Measurements from ENCODE around the gene ALOX15. TPM values are rescaled to one million over a fixed set of nuclear protein-coding genes. Genes with fewer than 3 reads are reported as not detected.

ALOX15 gene
- total RNA-seq, 2 experiments from 2014 or later = 0.18 to 0.25 TPM

DNA sequence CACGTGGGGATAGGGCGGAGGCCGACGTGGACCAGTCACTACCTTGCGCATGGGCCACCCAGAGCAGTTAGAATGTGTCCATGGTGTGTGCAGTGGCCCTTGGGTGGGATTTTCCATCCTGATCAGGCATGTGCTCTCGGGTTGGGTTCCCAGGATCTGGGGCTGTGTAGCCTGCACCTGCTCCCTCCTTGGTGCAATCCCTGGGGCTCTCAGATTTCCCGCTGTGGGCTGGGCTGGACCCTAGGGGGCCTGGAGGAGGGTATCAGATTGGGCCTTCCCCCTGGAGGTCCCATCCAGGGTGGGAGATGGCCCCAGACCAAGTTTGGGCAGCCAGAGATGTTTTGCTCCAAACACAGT, 55.9 kb downstream of the ALOX15 start:
- Mint-ChIP-seq H3K4me1 (peaks cover 4% of the 10 kb centered on the region), H3K27ac (no peak overlapping the region), H3K4me3 (no peak overlapping the region), H3K36me3 (no peaks in the 10 kb centered on the region), H3K27me3 (peaks cover 48% of the 10 kb centered on the region), H3K9me3 (no peaks in the 10 kb centered on the region)
- DNase-seq = no peak

DNA sequence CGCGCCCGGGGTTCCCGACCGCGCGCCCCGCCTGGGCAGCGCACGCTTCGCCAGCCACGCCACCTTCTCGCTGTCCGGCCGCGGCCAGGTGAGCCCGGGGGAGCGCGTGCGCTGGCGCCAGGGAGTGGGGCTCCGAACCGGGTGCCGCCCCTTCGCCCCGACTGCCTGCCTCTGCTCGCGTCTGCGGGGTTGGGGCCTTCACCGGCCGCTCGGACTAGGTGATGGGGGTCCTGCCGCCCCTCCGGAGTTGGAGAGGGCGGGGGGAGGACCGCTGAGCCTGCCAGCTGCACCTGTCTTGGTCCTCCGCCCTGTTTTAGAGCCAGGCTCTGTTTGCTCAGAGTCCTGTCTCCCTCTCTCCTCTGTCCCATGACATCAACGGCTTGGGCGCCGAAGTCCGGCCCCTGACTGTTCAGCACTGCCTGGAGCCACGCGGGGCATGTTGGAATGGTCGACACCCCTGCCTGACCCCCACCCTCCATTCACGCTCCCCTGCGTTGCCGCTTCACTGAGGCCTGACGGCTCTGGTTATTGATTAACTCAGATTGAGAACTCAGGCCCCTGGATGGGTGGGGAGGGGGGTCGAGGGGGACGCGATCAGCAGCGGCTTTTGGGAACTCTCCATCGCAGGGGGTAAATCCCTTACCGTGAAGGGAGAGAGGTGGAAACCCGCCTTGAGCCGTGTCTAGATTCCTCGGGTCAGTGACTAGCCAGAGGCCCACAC, 56.4 kb downstream of the ALOX15 start:
- Mint-ChIP-seq H3K27me3 (peaks cover 48% of the 10 kb centered on the region), H3K4me3 (peak overlapping the region; percentile 25), H3K9me3 (no peaks in the 10 kb centered on the region)

DNA sequence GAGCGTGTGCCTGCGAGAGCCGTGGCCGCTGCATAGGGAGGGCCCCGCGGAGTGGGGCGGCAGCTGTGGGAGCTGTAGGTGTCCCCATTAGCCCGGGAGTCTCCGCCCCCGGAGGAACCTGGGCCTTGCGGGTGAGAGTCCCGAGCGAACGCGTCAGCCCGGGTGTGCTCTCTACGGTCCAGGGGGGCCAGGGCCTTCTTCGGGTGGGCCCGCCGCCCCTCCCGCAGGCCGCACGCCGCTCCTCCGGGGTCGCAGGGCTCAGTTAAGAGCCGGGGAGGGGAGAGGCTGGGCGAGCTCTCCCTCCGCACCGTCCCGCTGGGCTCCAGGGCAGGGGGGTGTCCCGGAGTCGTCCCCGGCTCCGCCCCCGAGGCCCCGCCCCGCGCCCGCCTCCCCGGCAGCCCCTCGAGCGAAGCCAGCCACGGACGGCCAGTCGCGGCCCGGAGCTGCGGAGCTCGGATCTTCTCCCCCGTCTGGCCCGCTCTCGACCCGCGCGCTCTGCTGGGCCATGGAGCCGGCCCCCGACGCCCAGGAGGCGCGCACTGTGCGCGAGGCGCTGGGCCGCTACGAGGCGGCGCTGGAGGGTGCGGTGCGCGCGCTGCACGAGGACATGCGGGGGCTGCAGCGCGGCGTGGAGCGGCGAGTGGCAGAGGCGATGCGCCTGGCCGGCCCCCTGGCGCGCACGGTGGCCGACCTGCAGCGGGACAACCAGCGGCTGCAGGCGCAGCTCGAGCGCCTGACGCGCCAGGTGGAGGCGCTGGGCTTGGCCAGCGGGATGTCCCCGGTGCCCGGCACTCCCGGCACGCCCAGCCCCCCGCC, 57.2 kb downstream of the ALOX15 start, which contains the start of gene SMTNL2:
Gene SMTNL2 (plus strand): TSS at position 429 of the 816 bp plus-strand sequence. CDS start 77 bp downstream, at position 506.
- peaks cover 4% of the 10 kb centered on the region for H3K4me1 Mint-ChIP-seq
- peaks cover 48% of the 10 kb centered on the region for H3K27me3 Mint-ChIP-seq
- DNase-seq = peak; percentile 37

More for the DNA sequence above, 56.4 kb downstream of the ALOX15 start:
- no peak for DNase-seq
- peaks cover 4% of the 10 kb centered on the region for H3K4me1 Mint-ChIP-seq
- H3K27ac Mint-ChIP-seq = no peak overlapping the region
- no peaks in the 10 kb centered on the region for H3K36me3 Mint-ChIP-seq

DNA sequence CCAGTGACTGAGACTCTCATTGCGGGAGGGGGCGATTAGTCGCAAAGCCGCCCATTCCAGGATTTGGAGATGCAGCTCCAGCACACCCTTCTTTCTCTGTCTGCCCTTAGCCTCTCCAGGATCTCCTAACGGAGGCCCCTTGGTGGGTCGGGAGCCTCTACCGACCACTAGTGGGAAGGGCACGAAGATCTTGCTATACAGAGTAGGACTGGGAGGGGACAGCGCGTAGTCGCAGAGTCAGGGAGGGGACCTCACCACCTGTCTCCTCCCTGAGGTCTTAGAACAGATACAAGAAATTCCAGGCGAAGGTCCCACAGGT, 57.7 kb downstream of the ALOX15 start:
- H3K9me3 Mint-ChIP-seq = no peaks in the 10 kb centered on the region
- H3K27ac Mint-ChIP-seq = no peak overlapping the region
- peak; percentile 25 for DNase-seq
- no peaks in the 10 kb centered on the region for H3K36me3 Mint-ChIP-seq
- peaks cover 4% of the 10 kb centered on the region for H3K4me1 Mint-ChIP-seq
- H3K4me3 Mint-ChIP-seq = peak overlapping the region; percentile 63
- peaks cover 48% of the 10 kb centered on the region for H3K27me3 Mint-ChIP-seq

More for the DNA sequence above, 57.2 kb downstream of the ALOX15 start, which contains the start of gene SMTNL2:
- H3K36me3 Mint-ChIP-seq = no peaks in the 10 kb centered on the region
- H3K9me3 Mint-ChIP-seq = no peaks in the 10 kb centered on the region
- H3K4me3 Mint-ChIP-seq = peak within 1 kb of the TSS; percentile 63
- no peak within 1 kb of the TSS for H3K27ac Mint-ChIP-seq

- Mint-ChIP-seq H3K27me3 (peaks cover 48% of the 10 kb centered on the region), H3K36me3 (no peaks in the 10 kb centered on the region), H3K4me1 (peaks cover 4% of the 10 kb centered on the region), H3K4me3 (no peak overlapping the region), H3K9me3 (no peaks in the 10 kb centered on the region), H3K27ac (no peak overlapping the region)
- DNase-seq = no peak
These were observed 58.3 kb downstream of the ALOX15 start for GRCh38 chr17:4583206-4583605.

- H3K36me3 Mint-ChIP-seq = no peaks in the 10 kb centered on the region
- H3K4me1 Mint-ChIP-seq = peaks cover 4% of the 10 kb centered on the region
- H3K27me3 Mint-ChIP-seq = peaks cover 48% of the 10 kb centered on the region
- DNase-seq = no peak
- H3K9me3 Mint-ChIP-seq = no peaks in the 10 kb centered on the region
- no peak overlapping the region for H3K4me3 Mint-ChIP-seq
- no peak overlapping the region for H3K27ac Mint-ChIP-seq
These were observed 58.8 kb downstream of the ALOX15 start for GRCh38 chr17:4582691-4583090.

- H3K4me3 Mint-ChIP-seq = no peak overlapping the region
- H3K36me3 Mint-ChIP-seq = no peaks in the 10 kb centered on the region
- no peak for DNase-seq
- H3K27ac Mint-ChIP-seq = no peak overlapping the region
- peaks cover 48% of the 10 kb centered on the region for H3K27me3 Mint-ChIP-seq
- peaks cover 4% of the 10 kb centered on the region for H3K4me1 Mint-ChIP-seq
- H3K9me3 Mint-ChIP-seq = no peaks in the 10 kb centered on the region
These were observed 59.4 kb downstream of the ALOX15 start for GRCh38 chr17:4582101-4582501.

Other genes starting within 250 kb of the ALOX15 start
- 10 to 100 TPM; 11.7 to 14.3 TPM for gene SPNS3, start 207.7 kb downstream of the ALOX15 start, total RNA-seq
- gene SPNS2, start 142.8 kb downstream of the ALOX15 start, total RNA-seq = under 1 TPM; 0.20 to 0.43 TPM
- 100 to 1,000 TPM; 174 to 176 TPM for gene MYBBP1A, start 86.3 kb downstream of the ALOX15 start, total RNA-seq
- gene GGT6, start 81.1 kb downstream of the ALOX15 start, total RNA-seq = not detected
- gene SMTNL2, start 57.1 kb downstream of the ALOX15 start, total RNA-seq = not detected
- gene PELP1, start 62.5 kb upstream of the ALOX15 start, total RNA-seq = 100 to 1,000 TPM; 110 to 122 TPM
- 100 to 1,000 TPM; 161 to 170 TPM for gene ARRB2, start 69.0 kb upstream of the ALOX15 start, total RNA-seq
- 10 to 100 TPM; 18.3 to 21.0 TPM for gene MED11, start 89.8 kb upstream of the ALOX15 start, total RNA-seq
- gene ZMYND15, start 98.2 kb upstream of the ALOX15 start, total RNA-seq = not detected
- gene CXCL16, start 98.2 kb upstream of the ALOX15 start, total RNA-seq = 1 to 10 TPM; 2.0 to 3.3 TPM
- not detected for gene TM4SF5, start 130.2 kb upstream of the ALOX15 start, total RNA-seq
- gene VMO1, start 144.7 kb upstream of the ALOX15 start, total RNA-seq = not detected
- gene GLTPD2, start 147.3 kb upstream of the ALOX15 start, total RNA-seq = not detected
- 100 to 1,000 TPM; 146 to 154 TPM for gene PSMB6, start 154.5 kb upstream of the ALOX15 start, total RNA-seq
- 1 to 10 TPM; 4.2 to 5.4 TPM for gene PLD2, start 165.5 kb upstream of the ALOX15 start, total RNA-seq
- 10 to 100 TPM; 34.7 to 37.7 TPM for gene MINK1, start 191.7 kb upstream of the ALOX15 start, total RNA-seq

Measured in activated naive CD8-positive, alpha-beta T cell treated with anti-CD3 and anti-CD28 coated beads for 36 hours (primary cell).